Measurements from ENCODE around the gene JHY. TPM values are rescaled to one million over a fixed set of nuclear protein-coding genes. Genes with fewer than 3 reads are reported as not detected.
A peak's percentile ranks its signal among the peaks of the same experiment; 100 is the strongest.

The JHY gene
- total RNA-seq, 4 donors from 2014 or later: 13.4 to 17.3 (median 14.1) TPM

DNA sequence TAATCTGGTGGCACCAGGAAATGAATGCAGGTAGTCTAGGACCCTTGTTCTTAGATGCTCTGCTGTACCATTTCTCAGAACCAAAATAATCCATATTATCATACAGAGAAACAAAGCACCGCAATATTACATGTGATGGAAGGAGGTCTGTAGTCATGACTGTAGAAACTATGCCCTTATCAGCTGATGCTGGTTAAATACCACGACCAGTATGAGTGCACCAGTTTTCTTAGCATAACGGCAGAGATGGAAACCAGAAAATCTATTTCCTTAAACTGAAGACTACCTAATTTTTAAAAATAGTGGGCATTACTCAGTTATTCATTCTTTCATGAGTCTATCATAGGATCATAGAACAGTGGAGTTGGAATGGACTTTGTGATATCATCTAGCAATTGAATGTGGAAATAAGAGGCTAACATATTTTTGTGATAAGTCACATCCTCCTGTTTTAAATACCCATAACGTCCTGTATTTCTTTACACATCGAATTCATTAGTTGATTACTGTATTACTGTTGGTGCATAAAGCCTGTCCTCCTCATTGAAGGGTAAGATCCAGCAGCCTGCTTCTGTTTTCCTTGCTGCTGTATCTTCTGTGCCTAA lies 15.1 kb downstream of the JHY start:
- Histone ChIP-seq H3K4me1 (peaks cover 0 to 57% (median 11%) of the 10 kb centered on the region in 4 donors), H3K36me3 (no peaks in the 10 kb centered on the region), H3K4me3 (no peak overlapping the region), H3K9me3 (no peaks in the 10 kb centered on the region), H3K27ac (peak overlapping the region in 2 of 4 donors; percentile 58 to 65), H3K27me3 (no peaks in the 10 kb centered on the region)
- TF ChIP-seq, protein P1, sequence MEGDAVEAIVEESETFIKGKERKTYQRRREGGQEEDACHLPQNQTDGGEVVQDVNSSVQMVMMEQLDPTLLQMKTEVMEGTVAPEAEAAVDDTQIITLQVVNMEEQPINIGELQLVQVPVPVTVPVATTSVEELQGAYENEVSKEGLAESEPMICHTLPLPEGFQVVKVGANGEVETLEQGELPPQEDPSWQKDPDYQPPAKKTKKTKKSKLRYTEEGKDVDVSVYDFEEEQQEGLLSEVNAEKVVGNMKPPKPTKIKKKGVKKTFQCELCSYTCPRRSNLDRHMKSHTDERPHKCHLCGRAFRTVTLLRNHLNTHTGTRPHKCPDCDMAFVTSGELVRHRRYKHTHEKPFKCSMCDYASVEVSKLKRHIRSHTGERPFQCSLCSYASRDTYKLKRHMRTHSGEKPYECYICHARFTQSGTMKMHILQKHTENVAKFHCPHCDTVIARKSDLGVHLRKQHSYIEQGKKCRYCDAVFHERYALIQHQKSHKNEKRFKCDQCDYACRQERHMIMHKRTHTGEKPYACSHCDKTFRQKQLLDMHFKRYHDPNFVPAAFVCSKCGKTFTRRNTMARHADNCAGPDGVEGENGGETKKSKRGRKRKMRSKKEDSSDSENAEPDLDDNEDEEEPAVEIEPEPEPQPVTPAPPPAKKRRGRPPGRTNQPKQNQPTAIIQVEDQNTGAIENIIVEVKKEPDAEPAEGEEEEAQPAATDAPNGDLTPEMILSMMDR (IDR thresholded peaks at IDR 0.05): no peak
- TF ChIP-seq EP300 (IDR thresholded peaks at IDR 0.05) (no peak), POLR2A (IDR thresholded peaks at IDR 0.05) (no peak)
- no peak for DNase-seq (ENCODE audit: low spot score in 2 of 2)
- 72 to 80% methylated on average over 5 of the region's 5 CpGs for WGBS, 2 donors

DNA sequence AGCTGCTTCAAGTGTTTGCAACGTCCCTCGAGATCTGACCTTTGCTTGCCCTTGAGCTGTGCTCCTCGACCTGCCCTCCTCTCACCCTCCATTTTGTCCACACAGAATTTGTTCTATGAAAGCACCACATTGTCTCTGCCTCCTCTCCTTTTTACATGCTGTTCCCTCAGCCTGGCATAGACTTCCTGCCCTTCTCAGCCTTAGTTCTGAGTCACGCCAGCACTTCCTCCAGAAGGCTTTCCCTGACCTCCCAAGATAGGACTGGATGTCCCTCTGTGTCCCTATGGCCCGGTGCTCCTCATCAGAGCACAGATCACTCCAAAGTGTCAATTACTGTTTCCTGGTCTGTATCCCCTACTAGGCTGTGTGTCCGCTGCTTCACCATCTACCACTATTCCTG lies 16.2 kb downstream of the JHY start:
- H3K27me3 ChIP-seq: no peaks in the 10 kb centered on the region
- peak overlapping the region; percentile 4 to 65 (median 38) for H3K27ac ChIP-seq
- H3K36me3 ChIP-seq: peaks cover 0 to under 1% (median 0%) of the 10 kb centered on the region in 3 donors
- H3K4me1 ChIP-seq: peaks cover 0 to 57% (median 11%) of the 10 kb centered on the region in 4 donors
- 37 to 39% methylated on average over 6 of the region's 6 CpGs for WGBS, 2 donors
- no peaks in the 10 kb centered on the region for H3K9me3 ChIP-seq
- no peak overlapping the region for H3K4me3 ChIP-seq
- DNase-seq (ENCODE audit: low spot score in 2 of 2): no peak
- TF ChIP-seq EP300 (IDR thresholded peaks at IDR 0.05) (peak in 1 of 2 donors; percentile 74), POLR2A (IDR thresholded peaks at IDR 0.05) (no peak)

DNA sequence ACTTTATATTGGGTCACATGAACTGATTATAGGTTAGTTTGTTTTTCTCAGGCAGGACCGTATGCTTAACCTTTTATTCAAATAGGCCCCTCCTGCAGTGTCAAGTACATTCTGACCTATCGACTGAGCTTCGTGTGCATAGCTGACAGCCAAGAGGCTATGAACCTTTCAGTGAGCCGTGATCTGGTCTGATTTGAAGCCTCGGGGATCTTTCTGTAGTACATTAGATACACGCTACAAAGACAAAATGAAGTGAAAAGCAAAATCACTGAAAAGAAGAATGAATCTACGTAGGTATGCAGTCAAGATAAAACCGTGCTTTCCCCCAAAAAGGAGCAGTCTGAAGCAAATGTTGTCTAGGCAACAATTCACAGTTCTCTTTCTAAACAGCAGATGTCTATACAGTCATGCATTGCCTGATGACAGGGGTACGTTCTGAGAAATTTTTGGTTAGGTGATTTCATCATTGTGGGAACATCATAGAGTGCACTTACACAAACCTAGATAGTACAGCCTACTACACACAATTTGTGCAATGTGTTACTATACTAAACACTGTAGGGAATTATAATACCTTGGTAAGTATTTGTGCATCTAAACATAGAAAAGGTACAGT lies 18.1 kb downstream of the JHY start:
- peak overlapping the region in 1 of 4 donors; percentile 38 for H3K27ac ChIP-seq

DNA sequence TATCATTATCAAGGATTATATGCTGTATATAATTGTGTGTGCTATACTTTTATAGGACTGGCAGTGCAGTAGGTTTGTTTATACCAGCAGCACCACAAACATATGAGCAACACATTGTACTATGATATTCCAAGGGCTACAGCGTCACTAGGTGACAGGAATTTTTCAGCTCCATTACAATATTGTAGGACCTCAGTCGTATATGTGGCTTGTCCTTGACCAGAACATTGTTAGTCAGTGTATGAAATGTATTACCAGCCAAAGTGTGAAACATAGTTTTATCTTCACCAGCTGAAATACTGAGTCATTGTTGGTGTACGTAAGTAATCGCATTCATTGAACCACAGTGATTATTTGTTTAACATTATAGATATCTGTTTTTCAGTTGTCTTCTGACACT lies 20.4 kb downstream of the JHY start:
- no peak for DNase-seq (ENCODE audit: low spot score in 2 of 2)
- 92 to 98% methylated on average over 4 of the region's 4 CpGs for WGBS, 2 donors
- H3K36me3 ChIP-seq: peaks cover 0 to 22% (median 0%) of the 10 kb centered on the region in 3 donors
- no peaks in the 10 kb centered on the region for H3K9me3 ChIP-seq
- H3K4me3 ChIP-seq: no peak overlapping the region
- TF ChIP-seq, protein P1 (IDR thresholded peaks at IDR 0.05): no peak
- TF ChIP-seq POLR2A (IDR thresholded peaks at IDR 0.05): no peak
- TF ChIP-seq EP300 (IDR thresholded peaks at IDR 0.05): no peak
- H3K27me3 ChIP-seq: no peaks in the 10 kb centered on the region
- peaks cover 0 to 24% (median 2%) of the 10 kb centered on the region in 4 donors for H3K4me1 ChIP-seq
- no peak overlapping the region for H3K27ac ChIP-seq

More for the DNA sequence above, 18.1 kb downstream of the JHY start:
- DNase-seq (ENCODE audit: low spot score in 2 of 2): no peak
- TF ChIP-seq, protein P1 (IDR thresholded peaks at IDR 0.05): no peak
- TF ChIP-seq POLR2A (IDR thresholded peaks at IDR 0.05): no peak
- Histone ChIP-seq H3K27me3 (no peaks in the 10 kb centered on the region), H3K4me3 (no peak overlapping the region), H3K9me3 (no peaks in the 10 kb centered on the region), H3K36me3 (peaks cover 0 to 20% (median 0%) of the 10 kb centered on the region in 3 donors), H3K4me1 (peaks cover 0 to 43% (median 5%) of the 10 kb centered on the region in 4 donors)
- WGBS, 2 donors: 61 to 62% methylated on average over 9 of the region's 9 CpGs

DNA sequence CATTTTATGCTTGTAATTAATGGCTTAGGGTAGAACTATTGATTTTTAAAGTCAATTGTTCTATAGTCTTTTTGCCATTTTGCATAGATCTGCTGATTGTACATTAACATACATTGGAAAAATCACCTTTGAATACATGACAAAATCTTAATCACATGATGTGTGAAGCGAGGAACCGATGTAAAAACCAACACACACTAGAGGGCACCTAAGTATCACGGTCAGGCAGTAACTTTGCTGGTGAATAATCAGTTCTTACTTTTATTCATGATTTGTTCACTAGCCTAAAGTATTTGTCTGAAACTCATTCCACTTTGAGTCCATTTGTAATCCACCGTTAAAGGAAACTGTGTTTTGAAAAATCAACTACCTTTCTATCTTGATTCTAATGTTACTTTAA lies 28.2 kb downstream of the JHY start:
- Histone ChIP-seq H3K4me3 (no peak overlapping the region), H3K36me3 (peaks cover 0 to 5% (median 0%) of the 10 kb centered on the region in 3 donors), H3K9me3 (no peaks in the 10 kb centered on the region), H3K27me3 (no peaks in the 10 kb centered on the region), H3K27ac (no peak overlapping the region), H3K4me1 (no peaks in the 10 kb centered on the region)
- DNase-seq (ENCODE audit: low spot score in 2 of 2): no peak
- no peak for TF ChIP-seq EP300 (IDR thresholded peaks at IDR 0.05)
- TF ChIP-seq, protein P1 (IDR thresholded peaks at IDR 0.05): peak in 3 of 5 experiments; percentile 18 to 54 (median 24)
- WGBS, 2 donors: 42 to 52% methylated on average over 4 of the region's 4 CpGs
